ENCODE results near the gene APRT.

- TF ChIP-seq CTCF (IDR thresholded peaks at IDR 0.05) (no peak), ZFX (IDR thresholded peaks at IDR 0.05; ENCODE audit: borderline replicate concordance) (no peak)
Observed at GRCh38 chr16:88764080-88764479, 47.6 kb downstream of the APRT start.

All from 22Rv1 (cell line).